ENCODE results near the gene DENND1A.

DENND1A gene

DNA sequence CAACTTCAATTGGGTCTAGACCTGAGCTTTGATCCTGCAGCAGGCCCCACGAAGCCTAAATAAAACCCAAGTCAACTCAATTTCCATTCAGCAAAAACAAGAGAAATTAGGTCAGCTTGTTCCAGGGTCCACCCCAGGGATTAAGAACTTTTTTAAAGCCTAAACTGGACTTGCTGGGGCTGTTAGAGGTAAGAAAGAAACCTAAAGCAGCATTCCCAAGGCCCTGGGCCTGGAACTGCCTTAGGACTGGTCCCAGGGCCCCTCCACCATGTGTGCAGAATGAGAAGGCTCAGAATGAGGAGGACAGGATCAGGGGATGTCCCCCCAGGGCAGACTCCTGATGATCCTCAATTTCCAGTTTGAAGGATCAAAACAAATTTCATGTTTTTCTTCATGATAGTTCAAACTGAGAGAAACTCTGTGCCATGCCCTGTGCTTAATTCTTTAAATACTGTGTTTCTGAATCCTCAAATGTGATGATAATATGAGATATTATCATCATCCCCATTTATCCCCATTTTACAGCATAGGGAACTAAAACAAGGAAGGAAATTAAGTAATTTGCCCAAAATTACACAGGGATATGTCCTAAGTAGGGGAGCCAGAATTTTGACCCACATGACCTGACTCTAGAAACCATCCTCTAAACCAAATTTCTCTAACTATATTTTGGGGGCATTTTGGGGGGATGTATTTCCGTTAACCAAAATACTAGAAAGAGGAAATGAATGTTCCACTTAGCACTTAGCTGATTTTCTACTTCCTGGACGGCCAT, 64.5 kb downstream of the DENND1A start:
- no peak for DNase-seq (ENCODE audit: low read depth in 2 of 2)

DNA sequence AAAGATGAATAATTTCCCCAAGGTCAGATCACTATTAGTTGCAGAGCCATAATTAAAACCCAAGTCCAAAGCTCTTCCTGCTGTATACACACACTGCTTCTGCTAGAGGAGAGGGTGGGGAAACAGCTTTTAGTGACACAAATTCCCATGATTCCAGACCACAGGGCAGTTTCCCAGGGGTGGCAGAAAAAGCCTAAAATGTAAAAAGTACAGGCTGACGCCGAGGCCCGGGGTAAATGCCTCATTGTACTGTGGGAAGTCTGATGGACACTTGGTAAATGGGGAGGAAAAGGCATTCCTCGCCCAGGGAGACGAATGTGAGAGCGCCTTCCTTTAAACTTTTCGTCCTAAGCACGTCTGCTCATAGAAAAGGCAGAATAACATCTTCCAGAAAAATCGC, 65.7 kb downstream of the DENND1A start:
- DNase-seq (ENCODE audit: low read depth in 2 of 2) = no peak

DNA sequence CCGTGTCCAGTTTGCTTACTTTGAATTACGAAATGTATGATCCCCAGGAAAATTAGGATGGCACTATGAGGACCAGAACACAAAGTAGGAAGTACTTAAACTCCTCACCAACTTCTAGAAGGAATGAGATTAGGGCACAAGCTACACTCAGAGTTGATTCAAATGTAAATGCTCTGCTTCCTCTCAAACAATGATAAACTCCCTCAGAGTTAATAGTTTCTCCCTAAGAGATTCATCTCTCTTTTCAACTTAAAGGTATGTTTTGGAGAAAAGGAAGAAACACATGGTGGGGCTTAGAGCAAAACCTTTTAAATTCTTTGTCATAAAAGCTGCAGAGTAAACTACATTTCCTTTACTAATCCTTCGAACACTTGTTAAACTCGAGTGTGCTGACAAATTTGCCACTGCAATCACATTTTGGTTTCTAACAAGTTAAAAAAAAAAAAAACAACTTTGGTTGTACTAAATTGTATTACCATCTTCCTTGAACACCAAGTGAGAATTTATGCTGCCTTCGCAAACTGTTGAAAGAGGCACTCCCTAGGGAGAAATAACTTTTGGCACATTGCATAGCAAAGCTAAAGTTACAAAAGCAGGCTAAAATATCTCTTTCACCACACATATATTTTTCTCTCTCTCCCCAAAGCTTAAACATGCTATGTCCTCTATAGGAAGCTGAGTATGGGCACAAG, 66.6 kb downstream of the DENND1A start:
- no peak for DNase-seq (ENCODE audit: low read depth in 2 of 2)

DNA sequence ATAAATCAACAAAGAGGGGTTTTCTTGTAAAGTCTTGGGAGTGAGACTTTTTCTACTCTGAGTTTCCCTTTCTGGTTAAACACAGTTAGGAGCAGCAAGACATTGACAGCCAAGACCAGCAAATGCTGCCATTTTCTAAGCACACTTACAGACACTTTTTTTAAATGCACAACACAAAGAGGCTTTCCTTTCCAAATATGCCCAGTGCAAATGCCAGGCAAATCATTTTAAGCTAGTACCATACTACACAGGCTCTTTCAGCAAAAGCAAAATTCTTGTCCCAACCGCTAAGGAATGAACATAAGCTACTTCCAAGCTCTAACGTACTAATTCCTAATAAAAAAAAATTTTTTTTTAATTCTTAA, 68.2 kb downstream of the DENND1A start:
- DNase-seq (ENCODE audit: low read depth in 2 of 2) = no peak

DNA sequence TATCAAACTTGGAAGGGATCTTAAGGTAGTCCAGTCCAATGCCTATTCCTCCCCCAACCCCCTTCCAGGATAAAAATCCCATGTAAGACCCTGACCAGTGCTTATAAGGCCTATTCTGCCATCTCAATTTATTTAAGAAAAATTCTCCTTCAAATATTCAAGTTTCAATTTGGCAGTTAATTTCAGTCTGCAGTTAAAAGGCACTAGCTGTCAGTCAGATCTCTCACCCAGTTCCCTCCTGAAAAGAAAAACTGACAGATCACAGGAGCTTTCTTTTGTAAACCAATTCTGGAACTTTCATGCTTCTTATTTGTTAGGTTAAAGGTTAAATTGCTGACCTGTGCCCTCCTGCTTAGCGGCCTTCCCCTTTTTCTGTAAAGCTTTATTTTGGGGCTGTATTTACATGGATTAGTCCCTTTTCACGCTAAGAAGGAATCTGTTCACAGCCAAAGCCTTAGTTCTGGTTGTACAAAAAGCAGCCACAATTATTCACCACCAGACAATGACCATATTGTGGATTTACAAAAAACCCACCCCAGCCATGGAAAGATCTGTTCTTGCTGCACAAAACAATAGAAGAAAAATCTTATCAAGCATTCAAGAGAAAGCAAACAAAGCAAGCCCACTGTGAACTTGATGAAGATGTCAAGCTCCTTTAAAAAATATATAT, 68.7 kb downstream of the DENND1A start:
- no peak for DNase-seq (ENCODE audit: low read depth in 2 of 2)

DNA sequence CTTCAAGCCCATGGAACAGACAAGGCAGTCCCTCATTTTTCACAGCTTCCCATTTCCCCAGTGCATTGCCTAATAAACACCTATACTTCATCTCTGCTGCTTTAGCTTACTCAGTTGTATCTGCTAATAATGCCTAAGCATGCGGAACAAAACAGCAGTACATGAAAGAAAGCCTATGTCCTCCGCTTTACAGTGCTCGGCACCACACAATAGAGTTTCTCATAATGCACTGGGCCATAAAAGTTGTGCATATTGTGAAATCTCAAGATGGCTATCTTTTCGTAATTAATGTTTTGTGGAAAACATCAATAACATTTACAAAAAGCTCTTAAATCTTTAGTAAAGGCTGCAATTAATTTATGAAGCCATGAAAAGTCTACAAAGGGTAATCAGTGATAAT, 69.3 kb downstream of the DENND1A start:
- no peak for DNase-seq (ENCODE audit: low read depth in 2 of 2)

DNA sequence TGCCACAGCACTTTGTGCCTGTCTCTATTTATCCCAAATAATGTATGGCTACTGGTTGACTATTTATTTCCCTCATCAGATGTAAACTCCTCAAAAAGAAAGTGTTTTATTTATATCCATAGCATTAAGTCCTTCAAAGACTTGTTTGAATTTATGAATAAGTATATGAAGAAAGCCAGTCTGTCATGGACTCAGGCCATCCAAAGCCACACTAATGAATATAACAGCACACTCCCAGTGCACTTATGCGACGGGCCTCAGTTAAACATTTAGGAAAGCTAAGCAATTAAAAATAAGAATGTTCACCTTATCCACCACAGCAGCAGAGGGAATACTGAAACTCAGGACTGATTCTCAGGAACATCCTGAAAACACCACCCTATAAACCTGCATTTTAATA, 77.5 kb downstream of the DENND1A start:
- no peak for DNase-seq (ENCODE audit: low read depth in 2 of 2)

DNA sequence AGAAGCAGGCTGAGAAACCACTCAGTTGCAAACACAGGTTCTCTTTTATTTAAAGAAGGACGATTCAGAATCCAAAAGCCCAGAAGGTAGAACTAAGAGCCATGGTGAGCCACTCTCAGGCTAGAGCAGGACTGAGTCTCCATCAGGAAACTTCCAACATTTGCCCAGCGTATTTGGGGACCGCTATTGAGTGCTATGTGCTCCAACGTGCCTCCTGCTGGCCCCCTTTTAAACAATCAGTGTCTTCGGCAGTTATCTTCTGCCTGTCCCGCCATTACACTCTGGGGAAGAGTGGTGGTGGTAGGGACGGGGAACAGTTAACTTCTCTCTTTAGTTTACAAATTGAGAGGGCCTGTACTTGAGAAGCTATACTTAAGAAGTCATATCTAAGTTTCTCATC, 78.1 kb downstream of the DENND1A start:
- DNase-seq (ENCODE audit: low read depth in 2 of 2) = no peak

DNA sequence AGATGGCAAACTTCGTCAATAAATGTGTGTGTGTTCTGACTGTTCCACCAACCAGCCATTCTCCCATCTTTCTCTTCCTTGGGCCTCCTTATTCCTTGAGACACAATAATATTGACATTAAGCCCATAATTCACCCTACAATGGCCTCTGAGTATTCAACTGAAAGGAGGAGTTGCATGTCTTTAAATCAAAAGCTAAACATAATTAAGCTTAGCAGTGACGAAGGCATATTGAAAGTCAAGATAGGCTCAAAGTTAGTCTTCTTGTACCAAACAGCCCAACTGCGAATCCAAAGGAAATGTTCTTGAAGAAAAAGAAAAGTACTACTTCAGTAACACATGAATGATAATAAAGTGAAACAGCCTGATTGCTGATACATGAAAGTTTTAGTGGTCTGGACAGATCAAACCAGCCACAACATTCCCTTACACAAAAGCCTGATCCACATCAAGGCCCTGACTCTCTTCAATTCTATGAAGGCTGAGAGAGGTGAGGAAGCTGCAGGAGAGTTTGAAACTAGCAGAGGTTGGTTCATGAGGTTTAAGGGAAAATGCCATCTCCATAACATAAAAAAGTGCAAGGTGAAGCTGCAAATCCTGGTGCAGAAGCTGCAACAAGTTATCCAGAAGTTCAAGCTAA, 81.4 kb downstream of the DENND1A start:
- DNase-seq (ENCODE audit: low read depth in 2 of 2) = no peak

DNA sequence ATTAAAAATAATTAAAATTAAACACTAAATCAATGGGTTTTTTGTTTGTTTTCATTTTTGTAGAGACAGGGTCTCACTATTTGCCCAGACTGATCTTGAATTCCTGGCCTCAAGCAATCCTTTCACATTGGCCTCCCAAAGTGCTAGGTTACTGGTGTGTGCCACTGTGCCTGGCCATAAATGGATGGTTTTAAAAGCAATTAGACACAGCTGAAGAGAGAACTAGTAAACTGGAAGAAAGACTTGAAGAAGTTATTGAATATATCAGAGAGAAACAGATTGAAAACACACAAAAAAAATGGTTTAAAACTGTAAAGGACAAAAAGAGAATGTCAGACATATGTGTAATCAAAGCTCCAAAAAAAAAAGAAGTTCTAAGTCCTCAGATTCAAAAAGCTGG, 83.0 kb downstream of the DENND1A start:
- DNase-seq (ENCODE audit: low read depth in 2 of 2) = no peak

DNA sequence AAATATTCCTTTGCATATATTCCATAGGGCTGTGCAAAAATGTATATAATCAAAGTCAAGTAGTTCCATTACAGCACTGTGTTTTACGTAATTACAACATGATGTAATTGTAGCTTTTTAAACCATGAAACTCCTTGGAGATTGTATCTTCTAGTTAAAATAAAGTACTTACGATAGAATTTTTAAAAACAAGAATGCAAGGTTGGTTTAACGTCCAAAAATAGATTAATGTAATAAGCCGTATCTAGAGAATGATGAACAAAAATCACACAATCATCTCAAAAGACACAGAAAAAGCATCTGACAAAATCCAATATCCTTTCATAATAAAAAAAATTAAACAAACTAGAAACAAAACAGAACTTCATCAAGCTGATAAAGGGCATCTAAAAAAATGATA, 86.2 kb downstream of the DENND1A start:
- no peak for DNase-seq (ENCODE audit: low read depth in 2 of 2)

DNA sequence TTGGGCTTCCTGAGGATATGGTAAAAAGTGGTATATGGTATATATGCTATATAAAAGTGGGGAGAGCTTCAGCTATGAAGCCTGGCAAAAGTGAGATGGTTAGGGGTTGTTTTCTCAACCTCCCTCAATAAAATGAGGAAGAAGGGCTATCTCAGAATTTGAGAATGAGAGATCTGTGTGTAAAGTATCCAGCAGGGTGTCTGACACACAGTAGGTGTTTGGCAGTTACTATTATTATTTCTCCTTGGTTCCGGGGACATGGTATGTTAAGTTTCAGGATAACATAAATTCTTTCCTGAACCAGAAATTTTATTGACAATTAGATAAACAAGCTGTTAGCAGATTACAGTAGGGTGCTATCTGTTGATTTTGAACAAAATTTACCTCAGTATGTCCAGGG, 94.1 kb downstream of the DENND1A start:
- no peak for DNase-seq (ENCODE audit: low read depth in 2 of 2)

DNA sequence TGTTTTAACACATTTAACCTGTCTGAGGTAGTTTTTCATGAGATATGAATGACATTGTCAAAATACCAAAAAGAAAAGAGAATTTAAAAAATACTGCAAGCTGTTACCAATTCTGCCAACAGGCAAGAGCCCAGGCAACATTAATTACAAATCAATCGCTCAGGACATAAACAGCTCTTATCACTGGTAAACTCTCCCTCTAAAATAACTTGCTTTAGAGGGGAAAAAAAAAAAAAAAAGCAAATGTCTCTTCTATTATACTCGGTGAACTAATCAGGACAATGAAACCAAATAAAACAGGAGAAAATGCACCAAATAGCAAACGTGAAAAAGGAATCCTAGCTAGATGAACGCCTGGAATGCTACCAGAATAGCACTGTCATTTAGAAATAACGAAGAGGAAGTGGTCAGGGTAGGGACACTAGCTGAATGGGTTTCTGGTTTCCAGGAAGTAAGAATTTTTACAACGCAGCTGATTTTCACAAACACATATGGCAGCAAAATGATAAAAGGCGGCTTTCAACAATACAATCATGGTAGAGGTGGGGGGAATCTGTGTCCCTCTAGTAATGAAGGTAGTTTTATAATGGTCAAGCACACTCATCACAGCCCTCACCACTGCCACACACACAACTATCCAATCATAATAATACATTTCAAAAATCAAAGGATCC, 94.9 kb downstream of the DENND1A start:
- no peak for DNase-seq (ENCODE audit: low read depth in 2 of 2)

DNA sequence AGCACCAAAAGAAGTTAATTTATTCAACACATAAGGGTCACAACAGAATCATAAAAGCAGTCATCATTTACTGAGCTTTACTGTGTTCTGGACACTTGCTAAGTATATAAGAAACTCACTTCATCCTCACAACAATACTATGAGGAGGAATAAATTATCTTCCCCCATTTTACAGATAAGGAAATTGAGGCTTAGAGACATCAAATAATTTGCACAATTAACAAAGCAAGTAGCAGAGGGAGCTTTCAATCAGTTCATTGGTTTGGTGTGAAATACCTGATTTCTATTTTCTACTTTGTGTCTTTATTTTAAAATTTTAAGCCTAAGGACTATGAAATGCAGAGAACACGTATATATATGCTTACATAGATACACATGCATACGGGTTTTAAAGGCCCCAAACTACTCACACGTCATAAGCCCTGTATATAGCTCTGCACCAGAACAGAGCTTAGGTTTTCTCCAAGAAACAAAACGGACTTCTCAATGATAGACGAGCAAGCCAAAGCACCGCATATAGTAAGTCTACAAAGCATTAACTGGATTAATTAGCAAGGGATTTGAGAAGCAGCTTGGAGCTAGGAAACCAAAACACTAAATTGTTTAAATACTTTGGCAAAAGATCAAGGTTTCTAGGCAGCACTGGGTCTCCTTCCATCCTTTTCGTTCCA, 95.6 kb downstream of the DENND1A start:
- no peak for DNase-seq (ENCODE audit: low read depth in 2 of 2)

DNA sequence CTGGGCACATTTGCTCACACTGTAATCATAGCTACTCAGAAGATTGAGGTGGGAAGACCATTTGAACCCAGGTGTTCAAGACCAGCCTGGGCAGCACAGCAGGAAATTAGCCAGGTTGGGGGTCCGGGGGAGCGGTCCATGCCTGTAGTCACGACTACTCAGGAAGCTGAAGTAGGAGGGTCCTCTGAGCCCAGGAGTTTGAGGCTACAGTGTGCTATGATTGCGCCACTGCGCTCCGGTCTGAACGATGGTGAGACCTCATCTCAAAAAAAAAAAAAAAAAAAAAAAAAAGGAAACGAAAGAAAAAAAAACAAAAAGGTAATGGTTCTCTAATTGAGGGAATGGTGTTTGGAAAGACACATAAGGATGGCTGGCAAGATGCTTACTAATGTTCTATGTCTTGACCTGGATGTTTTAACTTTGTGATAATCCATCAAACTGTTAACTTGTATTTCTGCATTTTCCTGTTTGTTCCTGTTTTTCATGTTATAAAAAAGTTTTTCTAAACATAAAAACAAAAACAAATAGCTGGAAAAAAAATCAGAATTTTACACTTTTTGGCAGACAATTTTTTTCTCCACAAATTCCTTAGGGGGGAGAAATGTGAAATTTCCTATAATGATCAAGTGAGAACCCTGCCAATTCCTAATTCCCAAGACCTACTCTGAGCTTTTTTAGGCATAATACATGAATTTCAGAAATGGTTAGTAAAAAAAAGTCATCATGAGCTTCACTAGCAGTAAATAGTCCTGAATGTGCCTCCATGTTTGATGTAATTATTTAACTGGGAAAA, 96.9 kb downstream of the DENND1A start:
- no peak for DNase-seq (ENCODE audit: low read depth in 2 of 2)

DNA sequence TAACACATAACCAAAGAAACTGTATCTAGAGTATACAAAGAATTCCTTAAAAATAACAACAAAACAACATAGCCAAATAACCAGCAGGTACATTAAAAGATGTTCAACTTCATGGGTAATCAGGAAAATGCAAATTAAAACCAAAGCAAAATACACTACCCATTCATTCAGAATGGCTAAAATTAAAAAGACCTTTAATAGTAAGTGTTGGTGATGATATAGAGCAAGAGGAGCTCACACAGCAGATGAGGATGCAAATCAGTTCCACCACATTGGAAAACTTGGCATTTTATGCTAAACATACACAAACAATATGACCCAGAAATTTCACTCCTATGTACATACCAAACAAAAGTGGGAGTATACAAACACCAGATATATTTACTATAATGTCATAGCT, 97.8 kb downstream of the DENND1A start:
- DNase-seq (ENCODE audit: low read depth in 2 of 2) = no peak

DNA sequence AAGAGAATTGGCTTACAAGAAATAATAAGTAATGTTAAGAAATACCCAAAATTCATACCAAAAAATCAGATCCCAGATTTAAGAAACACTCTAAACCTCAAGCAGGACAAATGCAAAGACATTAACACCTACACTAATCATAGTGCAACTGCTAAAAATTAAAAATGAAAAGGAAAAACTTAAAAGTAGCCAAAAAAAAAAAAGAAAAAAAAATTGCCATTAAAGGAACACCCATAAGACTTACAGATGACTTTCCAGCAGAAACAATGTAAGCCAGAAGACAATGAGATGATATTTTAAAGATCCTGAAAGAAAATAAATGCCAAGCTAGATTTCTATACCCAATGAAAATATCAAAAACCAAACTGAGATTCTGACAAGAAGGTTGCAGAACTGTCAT, 101.5 kb downstream of the DENND1A start:
- DNase-seq (ENCODE audit: low read depth in 2 of 2) = no peak

DNA sequence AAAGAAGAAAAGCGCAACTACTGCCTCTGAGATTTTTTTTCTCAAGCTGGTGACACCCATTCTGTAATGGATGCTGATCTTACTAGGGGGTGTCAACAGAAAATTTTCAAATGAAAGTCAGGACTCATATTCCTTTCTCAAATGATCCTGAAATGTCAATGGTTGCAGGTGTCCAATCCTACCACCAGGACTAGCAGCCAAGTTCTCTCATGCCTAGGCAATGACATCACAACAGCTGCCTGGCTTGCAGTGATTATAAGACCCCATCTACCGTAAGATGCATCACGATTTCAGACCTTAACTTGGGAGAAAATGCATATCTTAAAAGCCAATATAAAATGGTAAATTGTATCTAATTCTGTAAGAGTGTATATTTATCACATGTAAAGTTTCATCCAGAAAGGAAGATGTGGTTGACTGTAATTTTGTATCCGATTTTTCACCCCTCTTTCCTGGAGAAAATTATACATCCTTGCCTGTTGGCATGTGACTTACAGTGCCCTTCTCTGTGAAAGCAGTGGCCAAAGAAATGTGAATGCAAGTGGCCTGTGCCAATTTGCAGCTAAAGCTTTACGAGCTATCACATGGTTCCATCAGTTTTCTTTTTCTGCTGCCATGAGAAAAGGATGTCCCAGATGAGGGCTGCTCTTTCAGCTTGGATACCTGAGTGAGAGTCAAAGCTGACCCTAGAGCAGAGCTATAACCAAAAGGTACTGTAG, 104.4 kb downstream of the DENND1A start:
- no peak for DNase-seq (ENCODE audit: low read depth in 2 of 2)

DNA sequence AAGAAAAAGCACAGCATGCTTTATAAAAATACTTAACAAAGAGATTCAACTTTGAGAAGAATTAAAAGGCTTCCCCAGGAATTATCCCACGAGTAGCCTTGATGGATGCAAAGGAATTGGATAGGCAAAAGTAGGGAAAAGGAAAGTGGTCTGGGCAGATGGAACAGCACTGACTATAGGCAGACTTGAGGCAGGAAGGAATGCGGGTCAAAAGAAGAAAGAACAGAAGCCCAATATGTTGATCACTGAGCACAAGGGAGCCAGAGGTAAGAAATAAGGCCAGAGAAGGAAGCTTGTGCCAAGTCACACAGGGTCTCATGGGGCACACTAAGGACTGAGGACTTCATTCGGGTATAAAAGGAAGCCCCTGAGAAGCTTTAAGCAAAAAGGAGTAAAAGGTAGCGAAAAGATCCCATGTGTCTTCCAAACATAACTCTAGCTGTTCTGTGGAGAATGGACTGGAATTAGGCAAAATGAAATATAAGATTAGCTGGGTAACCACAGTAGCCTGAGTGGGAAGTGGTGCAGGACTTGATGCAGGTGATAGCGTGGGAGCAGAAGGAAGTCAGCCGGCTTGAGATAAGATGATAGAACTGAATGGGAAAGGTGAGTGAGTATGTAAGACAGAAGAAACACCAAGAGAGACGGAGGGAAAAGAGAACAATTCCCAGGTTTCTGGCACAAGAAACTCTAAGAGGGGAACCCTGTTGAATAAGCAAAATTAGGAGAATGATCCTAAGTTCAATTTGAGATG, 106.6 kb downstream of the DENND1A start:
- no peak for DNase-seq (ENCODE audit: low read depth in 2 of 2)
